Measurements from ENCODE around the gene PDK4.

PDK4 gene

DNA sequence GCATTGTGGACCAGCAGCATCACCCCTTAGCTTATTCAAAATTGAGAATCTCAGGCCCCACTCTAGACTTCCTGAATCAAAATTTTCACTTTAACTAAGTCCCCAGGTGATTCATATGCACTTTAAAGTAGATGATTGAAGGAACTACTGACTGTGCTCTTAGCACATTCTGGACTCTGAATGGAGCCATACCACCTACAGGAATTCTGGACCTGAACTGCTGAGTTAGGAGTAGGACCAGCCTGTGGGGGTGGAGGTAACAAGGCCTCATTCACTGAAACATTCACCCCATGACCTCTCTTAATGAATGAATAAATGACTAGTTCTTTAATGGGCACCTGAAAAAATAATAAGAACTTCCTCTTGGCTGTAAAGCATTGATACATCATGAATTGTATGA is 7.3 kb downstream of the PDK4 start:
- Histone ChIP-seq H3K4me3 (ENCODE audit: low read depth in 1 of 2, low read length in 2 of 2) (no peak overlapping the region), H3K9me3 (ENCODE audit: control insufficient read depth in 1 of 2, low read length in 2 of 2) (no peaks in the 10 kb centered on the region), H3K27ac (ENCODE audit: low read length) (peak overlapping the region; percentile 32), H3K4me1 (ENCODE audit: control insufficient read depth in 1 of 2, insufficient read depth in 2 of 2, low read length in 2 of 2) (peaks cover 11 to 60% of the 10 kb centered on the region in 2 donors), H3K36me3 (ENCODE audit: control insufficient read depth in 1 of 2, insufficient read depth in 2 of 2, low read length in 2 of 2) (peaks cover 74 to 84% of the 10 kb centered on the region in 2 donors), H3K27me3 (ENCODE audit: low read depth, low read length) (no peaks in the 10 kb centered on the region)

DNA sequence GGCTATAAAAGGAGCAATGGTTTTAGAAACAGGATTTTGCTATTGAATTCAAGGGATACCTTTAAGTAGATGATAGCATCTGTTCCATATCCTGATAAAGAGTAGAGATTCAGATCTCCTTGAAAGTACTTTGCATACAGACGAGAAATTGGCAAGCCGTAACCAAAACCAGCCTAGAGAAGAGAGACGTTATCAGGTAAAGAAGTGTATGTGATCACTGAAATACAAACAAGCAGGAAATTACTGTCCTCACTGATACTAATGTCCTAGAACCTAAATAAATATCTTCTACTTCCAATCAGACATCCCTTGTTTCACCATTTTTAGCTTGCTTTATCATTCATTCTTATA is 9.4 kb downstream of the PDK4 start:
- H3K36me3 ChIP-seq (ENCODE audit: control insufficient read depth in 1 of 2, insufficient read depth in 2 of 2, low read length in 2 of 2): peaks cover 72 to 73% of the 10 kb centered on the region in 2 donors
- no peaks in the 10 kb centered on the region for H3K9me3 ChIP-seq (ENCODE audit: control insufficient read depth in 1 of 2, low read length in 2 of 2)
- peaks cover 6 to 53% of the 10 kb centered on the region in 2 donors for H3K4me1 ChIP-seq (ENCODE audit: control insufficient read depth in 1 of 2, insufficient read depth in 2 of 2, low read length in 2 of 2)
- H3K4me3 ChIP-seq (ENCODE audit: low read depth in 1 of 2, low read length in 2 of 2): peak overlapping the region in 1 of 2 donors; percentile 6
- no peaks in the 10 kb centered on the region for H3K27me3 ChIP-seq (ENCODE audit: low read depth, low read length)
- no peak overlapping the region for H3K27ac ChIP-seq (ENCODE audit: low read length)

DNA sequence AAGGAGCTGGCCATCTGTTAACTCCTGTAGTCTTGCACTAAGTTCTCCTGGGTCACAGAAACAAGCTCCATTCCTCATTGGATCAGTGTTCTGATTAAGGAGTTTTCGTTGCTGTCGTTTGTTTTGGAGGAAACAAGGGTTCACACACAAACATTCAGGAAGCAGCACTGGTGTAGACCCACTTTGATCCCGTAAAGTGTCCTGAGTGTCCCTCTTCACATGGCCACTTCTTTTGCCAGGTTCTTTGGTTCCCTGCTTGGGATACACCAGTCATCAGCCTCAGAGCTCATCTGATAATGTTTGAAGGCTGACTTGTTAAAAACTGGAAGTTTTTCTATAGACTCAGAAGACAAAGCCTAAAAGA is 10.9 kb downstream of the PDK4 start:
- H3K9me3 ChIP-seq (ENCODE audit: control insufficient read depth in 1 of 2, low read length in 2 of 2): no peaks in the 10 kb centered on the region
- no peak overlapping the region for H3K4me3 ChIP-seq (ENCODE audit: low read depth in 1 of 2, low read length in 2 of 2)
- H3K36me3 ChIP-seq (ENCODE audit: control insufficient read depth in 1 of 2, insufficient read depth in 2 of 2, low read length in 2 of 2): peaks cover 59 to 60% of the 10 kb centered on the region in 2 donors
- peaks cover 6 to 39% of the 10 kb centered on the region in 2 donors for H3K4me1 ChIP-seq (ENCODE audit: control insufficient read depth in 1 of 2, insufficient read depth in 2 of 2, low read length in 2 of 2)
- no peaks in the 10 kb centered on the region for H3K27me3 ChIP-seq (ENCODE audit: low read depth, low read length)
- no peak overlapping the region for H3K27ac ChIP-seq (ENCODE audit: low read length)

DNA sequence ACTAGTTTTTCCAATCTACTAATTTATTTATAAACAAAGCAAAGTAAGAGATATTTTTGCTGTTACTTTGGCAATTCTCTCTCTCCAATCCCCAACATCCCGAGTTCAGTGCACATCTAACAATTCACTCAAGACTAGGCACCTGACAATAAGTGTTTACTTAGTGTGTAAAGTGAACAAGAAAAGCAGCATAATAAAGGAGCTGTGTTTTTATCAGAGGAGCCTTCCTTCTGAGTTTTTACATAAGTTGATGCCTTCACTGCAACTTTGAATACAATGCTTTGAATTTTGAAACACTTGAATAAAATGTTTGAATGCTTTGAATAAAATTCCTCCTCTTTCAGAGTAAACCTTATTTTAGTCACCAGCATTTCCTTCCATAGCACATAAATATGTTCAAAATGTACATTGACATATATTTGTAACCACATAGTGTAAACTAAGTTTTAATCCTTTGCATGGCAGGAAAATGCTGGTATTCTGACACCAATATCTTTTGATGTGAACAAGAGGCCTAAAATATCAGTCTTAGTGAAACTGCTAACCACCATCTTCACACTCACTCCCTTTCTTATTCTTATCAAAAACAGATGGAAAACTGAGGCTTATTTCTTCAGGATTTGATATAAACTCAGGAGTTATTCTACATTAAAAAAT is 11.4 kb downstream of the PDK4 start:
- no peaks in the 10 kb centered on the region for H3K27me3 ChIP-seq (ENCODE audit: low read depth, low read length)
- no peak overlapping the region for H3K27ac ChIP-seq (ENCODE audit: low read length)
- no peak overlapping the region for H3K4me3 ChIP-seq (ENCODE audit: low read depth in 1 of 2, low read length in 2 of 2)
- H3K36me3 ChIP-seq (ENCODE audit: control insufficient read depth in 1 of 2, insufficient read depth in 2 of 2, low read length in 2 of 2): peaks cover 57 to 60% of the 10 kb centered on the region in 2 donors
- H3K9me3 ChIP-seq (ENCODE audit: control insufficient read depth in 1 of 2, low read length in 2 of 2): no peaks in the 10 kb centered on the region
- peaks cover 6 to 37% of the 10 kb centered on the region in 2 donors for H3K4me1 ChIP-seq (ENCODE audit: control insufficient read depth in 1 of 2, insufficient read depth in 2 of 2, low read length in 2 of 2)

DNA sequence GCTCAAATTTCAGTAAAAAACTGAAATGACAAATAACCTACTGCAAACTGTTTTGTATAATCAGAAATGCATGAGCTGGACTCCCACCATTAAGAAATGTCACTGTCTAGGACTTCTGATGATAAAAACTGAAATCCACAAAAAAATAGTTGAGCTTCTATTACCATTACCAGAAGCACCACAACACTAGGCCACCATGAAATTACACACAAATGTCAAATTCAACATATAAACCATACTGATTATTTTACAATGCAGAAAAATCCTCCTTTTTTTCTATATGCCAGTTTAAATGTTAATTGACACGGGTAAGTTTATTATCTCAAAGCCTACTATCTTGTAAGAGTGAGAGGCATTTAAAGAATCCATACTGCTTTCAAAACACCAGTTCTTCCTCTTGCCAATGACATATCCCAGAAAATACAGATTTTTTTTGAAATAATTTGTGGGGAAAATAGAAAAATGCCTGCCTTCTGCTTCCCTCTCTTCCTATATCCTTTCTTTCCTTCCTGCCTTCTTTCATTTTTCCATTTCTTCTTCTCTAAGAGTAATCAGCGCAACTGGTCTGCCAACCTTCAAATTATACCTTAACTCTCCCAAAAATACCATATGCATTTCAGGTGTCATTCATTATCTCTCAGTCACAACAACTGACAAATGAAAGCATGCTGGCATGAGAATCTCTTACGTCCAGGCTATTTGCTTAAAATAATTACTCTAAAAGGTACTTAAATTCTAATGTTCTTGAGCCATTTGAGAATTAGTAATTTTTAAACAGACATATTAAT is 12.3 kb downstream of the PDK4 start:
- no peaks in the 10 kb centered on the region for H3K9me3 ChIP-seq (ENCODE audit: control insufficient read depth in 1 of 2, low read length in 2 of 2)
- peaks cover 49 to 52% of the 10 kb centered on the region in 2 donors for H3K36me3 ChIP-seq (ENCODE audit: control insufficient read depth in 1 of 2, insufficient read depth in 2 of 2, low read length in 2 of 2)
- no peaks in the 10 kb centered on the region for H3K27me3 ChIP-seq (ENCODE audit: low read depth, low read length)
- no peak overlapping the region for H3K27ac ChIP-seq (ENCODE audit: low read length)
- no peak overlapping the region for H3K4me3 ChIP-seq (ENCODE audit: low read depth in 1 of 2, low read length in 2 of 2)
- H3K4me1 ChIP-seq (ENCODE audit: control insufficient read depth in 1 of 2, insufficient read depth in 2 of 2, low read length in 2 of 2): peaks cover 0 to 28% of the 10 kb centered on the region in 2 donors

DNA sequence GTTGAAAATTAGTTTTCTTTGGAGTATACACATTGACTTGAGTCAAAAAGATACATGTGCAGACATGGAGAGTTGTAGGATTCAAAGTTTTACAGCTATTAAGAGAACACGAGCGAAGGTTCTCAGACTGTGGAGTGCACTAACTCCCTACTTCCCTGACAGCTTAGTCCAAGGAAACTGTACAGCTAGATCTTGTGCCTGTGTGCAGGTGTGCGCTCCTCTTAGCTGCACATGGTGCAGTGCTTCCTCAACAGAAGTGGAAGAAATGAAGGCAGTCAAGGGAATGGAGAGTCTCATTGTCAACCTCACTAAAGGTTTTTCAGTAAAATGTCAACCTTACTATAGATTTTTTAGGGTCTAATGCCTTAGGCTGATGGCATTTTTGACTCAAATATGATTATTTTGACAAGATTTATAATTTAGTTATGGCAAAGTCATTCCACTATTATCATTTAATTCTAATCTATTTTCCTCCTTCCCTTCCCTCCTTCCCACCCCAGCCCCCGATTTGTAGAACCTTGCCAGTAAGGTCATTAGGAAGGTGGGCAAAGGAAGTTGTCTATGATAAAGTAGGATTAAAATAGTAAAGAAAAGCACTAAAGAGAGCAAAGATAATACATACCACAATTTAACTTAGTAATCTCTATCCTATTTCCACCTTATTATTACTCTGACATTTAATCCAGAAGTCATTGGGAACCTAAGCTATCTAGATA is 13.6 kb downstream of the PDK4 start:
- Histone ChIP-seq H3K9me3 (ENCODE audit: control insufficient read depth in 1 of 2, low read length in 2 of 2) (no peaks in the 10 kb centered on the region), H3K27me3 (ENCODE audit: low read depth, low read length) (no peaks in the 10 kb centered on the region), H3K27ac (ENCODE audit: low read length) (no peak overlapping the region), H3K4me3 (ENCODE audit: low read depth in 1 of 2, low read length in 2 of 2) (no peak overlapping the region), H3K36me3 (ENCODE audit: control insufficient read depth in 1 of 2, insufficient read depth in 2 of 2, low read length in 2 of 2) (peaks cover 36 to 39% of the 10 kb centered on the region in 2 donors), H3K4me1 (ENCODE audit: control insufficient read depth in 1 of 2, insufficient read depth in 2 of 2, low read length in 2 of 2) (peaks cover 0 to 15% of the 10 kb centered on the region in 2 donors)

DNA sequence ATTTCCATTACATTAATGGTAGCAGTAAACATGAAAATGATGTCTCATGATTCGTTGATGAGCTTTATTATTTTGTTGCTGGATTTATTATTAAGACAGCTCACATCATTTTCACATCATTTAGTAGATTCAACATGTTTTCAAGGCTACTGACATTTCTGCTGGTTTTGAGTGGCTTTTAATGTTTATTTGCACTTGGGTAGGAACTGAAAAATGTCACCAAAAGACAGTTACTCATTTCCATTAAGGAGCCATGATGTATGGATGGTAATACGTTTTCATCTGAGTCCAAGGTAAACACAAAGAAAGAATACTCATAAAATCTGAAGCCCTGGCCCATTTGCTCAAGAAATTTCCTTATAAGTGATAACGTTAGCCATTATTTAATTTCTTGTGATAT is 14.8 kb downstream of the PDK4 start:
- no peak overlapping the region for H3K27ac ChIP-seq (ENCODE audit: low read length)
- H3K4me3 ChIP-seq (ENCODE audit: low read depth in 1 of 2, low read length in 2 of 2): no peak overlapping the region
- peaks cover 0 to 4% of the 10 kb centered on the region in 2 donors for H3K4me1 ChIP-seq (ENCODE audit: control insufficient read depth in 1 of 2, insufficient read depth in 2 of 2, low read length in 2 of 2)
- no peaks in the 10 kb centered on the region for H3K9me3 ChIP-seq (ENCODE audit: control insufficient read depth in 1 of 2, low read length in 2 of 2)
- H3K36me3 ChIP-seq (ENCODE audit: control insufficient read depth in 1 of 2, insufficient read depth in 2 of 2, low read length in 2 of 2): peaks cover 23 to 26% of the 10 kb centered on the region in 2 donors
- no peaks in the 10 kb centered on the region for H3K27me3 ChIP-seq (ENCODE audit: low read depth, low read length)

DNA sequence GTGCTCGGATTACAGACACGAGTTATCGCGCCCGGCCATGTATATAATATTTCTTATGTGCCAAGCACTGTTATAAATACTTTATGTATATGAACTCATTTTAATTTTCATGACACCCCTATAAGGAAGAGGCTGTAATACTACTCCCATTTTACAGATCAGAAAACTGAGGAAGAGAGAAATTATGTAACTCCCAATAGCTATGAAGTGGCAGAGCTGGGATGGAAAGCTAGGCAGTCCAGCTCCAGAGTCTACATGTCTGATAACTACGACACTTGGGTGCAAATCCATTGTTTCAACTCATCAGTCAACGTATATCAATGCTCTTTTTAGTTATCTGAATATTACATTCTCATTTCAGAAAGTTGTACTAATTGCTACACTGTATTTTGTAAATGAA is 17.0 kb downstream of the PDK4 start:
- no peaks in the 10 kb centered on the region for H3K27me3 ChIP-seq (ENCODE audit: low read depth, low read length)
- H3K4me1 ChIP-seq (ENCODE audit: control insufficient read depth in 1 of 2, insufficient read depth in 2 of 2, low read length in 2 of 2): no peaks in the 10 kb centered on the region
- H3K36me3 ChIP-seq (ENCODE audit: control insufficient read depth in 1 of 2, insufficient read depth in 2 of 2, low read length in 2 of 2): peaks cover 5 to 8% of the 10 kb centered on the region in 2 donors
- H3K9me3 ChIP-seq (ENCODE audit: control insufficient read depth in 1 of 2, low read length in 2 of 2): no peaks in the 10 kb centered on the region
- H3K4me3 ChIP-seq (ENCODE audit: low read depth in 1 of 2, low read length in 2 of 2): no peak overlapping the region
- H3K27ac ChIP-seq (ENCODE audit: low read length): no peak overlapping the region

DNA sequence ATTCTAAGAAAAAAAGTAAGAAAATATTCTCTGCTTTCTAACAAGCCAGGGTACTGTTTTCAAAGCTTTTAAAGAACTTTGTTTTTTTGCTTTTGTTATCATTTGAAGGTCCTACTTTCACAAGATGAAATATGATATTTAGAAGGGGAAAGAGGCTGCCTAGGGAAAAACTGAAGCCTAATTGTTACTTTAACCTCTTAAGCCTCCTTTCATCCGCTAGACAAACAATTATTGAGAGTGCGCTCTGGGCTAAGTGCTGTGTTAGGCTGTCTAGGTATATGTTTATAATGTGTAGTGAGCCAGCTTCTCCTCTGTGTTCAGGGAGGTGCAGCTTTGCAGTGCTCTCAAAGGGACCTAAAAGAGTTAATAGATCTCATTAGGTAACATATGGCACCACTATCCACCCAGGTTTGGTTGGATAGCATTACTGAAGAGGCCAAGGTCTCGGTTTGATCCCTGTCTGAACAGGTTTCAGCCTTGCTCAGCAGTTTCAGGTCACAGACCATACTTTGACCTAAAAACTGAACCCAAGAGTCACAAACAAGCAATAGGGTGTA is 17.9 kb downstream of the PDK4 start:
- Histone ChIP-seq H3K4me3 (ENCODE audit: low read depth in 1 of 2, low read length in 2 of 2) (no peak overlapping the region), H3K9me3 (ENCODE audit: control insufficient read depth in 1 of 2, low read length in 2 of 2) (no peaks in the 10 kb centered on the region), H3K27me3 (ENCODE audit: low read depth, low read length) (no peaks in the 10 kb centered on the region), H3K27ac (ENCODE audit: low read length) (no peak overlapping the region), H3K36me3 (ENCODE audit: control insufficient read depth in 1 of 2, insufficient read depth in 2 of 2, low read length in 2 of 2) (peaks cover 0 to 3% of the 10 kb centered on the region in 2 donors), H3K4me1 (ENCODE audit: control insufficient read depth in 1 of 2, insufficient read depth in 2 of 2, low read length in 2 of 2) (no peaks in the 10 kb centered on the region)

DNA sequence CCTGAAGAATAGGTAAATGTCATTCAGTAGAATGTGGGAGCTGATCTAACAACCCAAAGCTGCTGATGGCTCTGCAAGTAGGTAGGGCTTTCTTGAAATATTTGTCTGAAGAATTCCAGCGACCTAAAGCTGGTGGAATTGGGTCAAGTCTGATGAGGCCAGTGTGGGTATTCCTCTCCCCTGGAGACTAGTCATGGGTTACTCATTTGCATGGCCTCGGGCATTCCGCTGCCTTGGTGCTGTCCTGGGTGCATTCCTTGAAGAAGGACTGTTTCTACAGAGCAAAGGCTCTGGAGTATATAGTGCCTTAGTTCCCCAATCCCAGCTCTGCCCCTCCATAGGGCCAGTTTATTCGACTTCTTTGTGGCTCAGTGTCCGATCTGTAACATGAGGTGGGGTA is 19.2 kb downstream of the PDK4 start:
- Histone ChIP-seq H3K9me3 (ENCODE audit: control insufficient read depth in 1 of 2, low read length in 2 of 2) (no peaks in the 10 kb centered on the region), H3K4me1 (ENCODE audit: control insufficient read depth in 1 of 2, insufficient read depth in 2 of 2, low read length in 2 of 2) (no peaks in the 10 kb centered on the region), H3K36me3 (ENCODE audit: control insufficient read depth in 1 of 2, insufficient read depth in 2 of 2, low read length in 2 of 2) (no peaks in the 10 kb centered on the region), H3K27me3 (ENCODE audit: low read depth, low read length) (no peaks in the 10 kb centered on the region), H3K27ac (ENCODE audit: low read length) (no peak overlapping the region), H3K4me3 (ENCODE audit: low read depth in 1 of 2, low read length in 2 of 2) (no peak overlapping the region)

DNA sequence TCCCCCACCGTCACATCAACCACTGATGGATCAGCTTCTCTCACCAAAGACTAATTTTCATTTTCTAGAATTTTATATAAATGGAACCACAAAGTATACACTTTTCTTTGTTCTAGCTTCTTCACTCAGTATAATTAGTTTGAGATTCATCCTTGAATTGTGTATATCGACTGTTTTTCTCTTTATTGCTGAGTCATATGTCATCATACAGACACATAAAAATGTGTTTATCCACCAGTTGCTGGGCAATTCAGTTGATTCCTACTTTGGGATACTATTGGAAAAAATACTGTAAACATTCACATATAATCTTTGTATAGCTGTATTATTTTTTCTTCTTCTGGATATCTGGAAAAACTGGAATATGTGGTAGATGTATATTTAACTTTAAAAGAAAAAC is 26.6 kb downstream of the PDK4 start:
- Histone ChIP-seq H3K27ac (ENCODE audit: low read length) (no peak overlapping the region), H3K27me3 (ENCODE audit: low read depth, low read length) (no peaks in the 10 kb centered on the region), H3K36me3 (ENCODE audit: control insufficient read depth in 1 of 2, insufficient read depth in 2 of 2, low read length in 2 of 2) (no peaks in the 10 kb centered on the region), H3K4me1 (ENCODE audit: control insufficient read depth in 1 of 2, insufficient read depth in 2 of 2, low read length in 2 of 2) (no peaks in the 10 kb centered on the region), H3K9me3 (ENCODE audit: control insufficient read depth in 1 of 2, low read length in 2 of 2) (no peaks in the 10 kb centered on the region), H3K4me3 (ENCODE audit: low read depth in 1 of 2, low read length in 2 of 2) (no peak overlapping the region)
